ENCODE results near the gene SLC6A15.
A peak's percentile ranks its signal among the peaks of the same experiment; 100 is the strongest.

- TF ChIP-seq CTCF (IDR thresholded peaks at IDR 0.05) (peak; percentile 79 to 87 (median 82)), POLR2A (IDR thresholded peaks at IDR 0.05) (no peak)
Measured at GRCh38 chr12:84874125-84874824, 38.3 kb downstream of the SLC6A15 start.

All from right lobe of liver (tissue), 4 donors.